GM19397 (cell line): ENCODE results near the gene HAND2.

ENCODE experiments used
- ATAC-seq: cut with Tn5 transposase; IDR thresholded peaks from one replicate; pipeline ENCODE4 v1.9.1; 2021; ENCODE audit warnings: mild to moderate bottlenecking, moderate library complexity; ENCODE audit not compliant: unreplicated experiment

Gene HAND2

DNA sequence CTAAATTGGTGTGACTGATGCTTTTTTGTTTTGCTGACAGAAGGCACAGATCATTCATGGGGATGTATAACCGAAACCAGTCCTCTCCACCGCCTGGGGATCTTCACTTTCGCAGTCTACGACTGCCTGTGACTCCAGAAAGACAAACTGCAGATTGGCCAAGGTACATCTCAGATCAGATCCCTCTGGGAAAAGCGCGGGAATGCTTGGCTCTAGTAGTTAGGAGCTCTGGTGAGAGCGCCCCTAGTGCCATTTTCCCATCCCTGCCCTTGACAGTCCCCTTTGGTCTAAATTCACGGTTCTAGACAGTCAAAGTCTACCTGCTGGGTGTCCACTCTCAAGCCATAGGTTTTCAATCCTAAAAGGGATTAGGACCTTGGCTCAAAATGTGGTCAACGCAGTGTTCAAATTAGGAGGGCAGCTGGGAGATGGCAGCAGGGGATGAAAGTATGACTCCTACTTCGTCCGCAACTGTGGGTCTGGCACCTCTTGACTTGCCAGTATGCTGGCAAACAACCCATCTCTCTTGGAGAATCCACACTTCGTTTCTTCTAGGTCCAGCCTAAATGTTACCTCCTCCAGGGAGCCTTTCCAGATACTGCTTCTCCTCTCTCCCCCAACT, 6.9 kb upstream of the HAND2 start:
- ATAC-seq, result no peak

DNA sequence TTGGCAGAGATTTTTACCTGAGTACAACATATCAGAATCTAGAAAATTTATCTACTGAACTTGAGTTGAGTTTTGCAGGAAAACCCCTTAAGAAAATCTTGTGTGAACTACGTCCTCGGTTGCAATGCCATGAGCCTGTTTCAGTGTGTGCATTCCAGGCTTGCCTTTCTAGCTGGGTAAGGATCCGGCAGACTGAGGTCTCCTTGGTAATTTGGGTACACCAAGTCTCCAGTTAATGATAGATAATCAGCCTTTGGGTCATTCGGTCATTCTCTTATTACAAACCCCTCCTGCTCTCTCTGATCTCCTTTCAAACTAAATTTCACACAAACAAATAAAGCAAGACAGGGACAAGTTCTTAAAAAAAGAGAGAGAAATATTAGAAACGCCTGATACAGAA, 5.9 kb upstream of the HAND2 start:
- ATAC-seq, result no peak

DNA sequence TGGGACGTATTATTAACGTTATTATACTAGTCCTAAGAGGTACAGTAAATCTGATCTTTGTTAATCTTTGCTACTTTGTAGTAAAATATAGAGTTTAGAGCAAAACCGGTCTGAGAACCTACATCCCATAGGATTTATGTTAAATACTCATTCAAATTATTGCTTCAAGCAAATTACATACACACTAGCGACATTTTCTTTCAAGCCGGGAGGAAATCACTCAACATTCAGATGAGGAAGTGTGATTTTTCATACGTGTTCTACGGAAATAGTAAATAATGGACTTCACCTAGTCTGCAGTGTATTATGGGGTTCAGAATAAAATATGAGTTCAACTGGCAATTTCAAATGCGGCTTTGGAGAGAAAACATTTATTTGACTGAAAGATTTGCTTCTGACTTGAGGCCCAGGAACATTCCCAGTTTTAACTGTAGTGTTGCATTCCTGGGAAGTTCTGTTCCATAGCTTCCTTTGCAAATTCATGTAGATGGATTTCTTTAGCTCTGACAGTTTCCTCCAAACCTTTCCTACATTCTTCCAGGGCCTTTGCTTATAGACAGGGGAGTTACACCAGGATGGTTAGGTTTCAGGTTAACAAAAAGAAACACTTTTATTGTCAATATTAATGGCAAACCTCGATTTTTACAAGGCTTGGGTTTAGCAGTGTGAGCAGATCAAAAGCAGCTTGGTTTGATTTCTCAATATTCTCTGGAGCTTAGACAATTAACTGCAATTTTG, 5.3 kb upstream of the HAND2 start:
- no peak for ATAC-seq

DNA sequence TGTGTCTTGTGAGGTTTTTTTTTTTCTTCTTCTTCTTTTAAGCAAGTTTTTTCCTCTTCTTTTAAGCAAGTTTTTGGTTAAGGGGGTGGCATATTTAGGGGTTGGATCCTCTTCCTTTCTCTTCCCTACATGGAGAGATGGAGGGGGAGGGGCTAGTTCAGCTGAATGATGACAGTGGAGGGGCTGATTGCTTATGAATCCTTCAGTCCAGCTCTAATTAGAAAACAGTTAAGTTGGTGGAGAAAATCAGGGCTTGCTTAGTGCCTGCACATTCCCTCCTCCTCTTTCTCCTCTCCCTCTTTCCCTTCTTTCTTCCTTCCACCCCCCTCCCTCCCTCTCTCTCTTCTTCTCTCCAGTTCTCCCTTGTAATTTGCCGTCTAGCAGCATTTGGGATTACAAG, 4.4 kb upstream of the HAND2 start:
- ATAC-seq, result no peak

DNA sequence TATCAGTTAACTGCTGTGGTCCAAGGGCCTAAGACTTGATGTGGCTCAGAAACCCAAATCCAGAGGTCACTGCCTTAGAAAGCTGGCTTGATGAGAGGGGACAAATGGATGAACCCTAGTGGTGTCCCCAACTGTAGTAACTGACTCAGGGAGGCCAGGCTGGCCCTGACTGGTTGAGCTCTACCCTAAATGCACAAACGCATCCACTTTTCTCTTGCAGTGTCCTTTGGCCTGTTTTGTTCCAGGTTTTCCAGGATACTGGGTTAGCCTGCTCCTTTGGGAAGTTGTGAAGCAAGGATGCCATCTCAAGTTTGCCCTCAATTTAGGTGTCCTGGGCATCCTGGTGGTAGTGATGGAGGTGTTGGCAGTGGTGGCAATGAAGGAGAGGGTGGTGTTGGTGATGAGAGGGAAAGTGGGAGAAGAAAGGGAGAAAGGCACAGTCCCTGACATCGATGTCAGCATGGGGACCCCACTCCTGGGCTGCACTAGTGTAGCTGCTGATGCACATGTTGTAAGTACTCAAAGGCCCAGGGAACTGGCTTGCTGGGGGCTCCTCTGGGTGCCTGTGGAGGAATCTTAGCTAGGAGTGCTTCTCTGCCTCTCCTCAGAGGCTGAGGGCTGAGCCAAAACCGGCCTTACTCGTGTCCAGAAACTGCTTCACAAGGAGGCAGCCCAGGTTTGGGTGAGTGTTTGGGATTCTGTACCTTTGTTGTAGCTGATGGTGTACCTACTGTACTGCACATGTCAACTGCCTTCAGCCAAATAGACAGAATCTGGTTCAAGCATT, 2.9 kb upstream of the HAND2 start:
- ATAC-seq, result no peak

GRCh38 chr4:173531086-173531965, 1.3 kb upstream of the HAND2 start:
- ATAC-seq, result no peak

DNA sequence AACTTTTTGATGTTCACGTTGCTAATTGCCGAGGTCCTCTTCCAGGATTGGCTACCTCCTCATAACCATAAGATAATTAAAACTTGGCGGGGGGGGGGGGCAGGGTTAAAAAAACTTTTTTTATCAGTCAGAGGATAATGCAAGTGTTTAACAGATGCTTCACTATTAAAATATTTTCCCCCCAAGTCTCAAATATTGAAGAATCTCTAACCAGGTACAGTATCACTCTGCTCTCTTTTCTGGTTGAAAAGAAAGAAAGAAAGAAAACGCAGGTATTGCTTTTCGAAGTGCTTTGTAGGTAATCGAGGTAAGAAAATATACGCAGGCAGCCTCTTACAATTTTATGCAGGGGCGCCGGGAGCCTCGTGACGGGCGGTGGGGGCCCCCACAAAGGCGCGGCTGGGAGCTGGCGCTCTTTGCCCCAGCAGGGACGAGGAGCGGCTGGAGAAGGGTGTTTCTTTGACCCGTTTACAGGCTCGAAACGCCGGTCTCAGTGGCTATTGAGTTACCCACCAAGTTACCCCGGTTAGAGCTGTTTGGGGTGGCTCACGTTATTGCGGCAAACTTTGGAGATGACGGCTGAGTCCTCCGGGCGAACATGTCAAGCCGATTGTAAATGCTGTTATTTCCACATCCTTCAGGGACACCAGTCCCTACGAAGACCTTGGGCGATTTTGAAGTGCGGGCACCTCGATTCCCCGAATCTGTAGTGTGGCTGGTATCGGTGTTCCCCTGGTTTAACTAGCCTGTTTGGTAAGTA, 477 bp upstream of the HAND2 start:
- ATAC-seq, result no peak

GRCh38 chr4:173528378-173529321, 1.4 kb downstream of the HAND2 start:
- no peak for ATAC-seq

- no peak for ATAC-seq
Observed at GRCh38 chr4:173527103-173527891, 2.7 kb downstream of the HAND2 start.

DNA sequence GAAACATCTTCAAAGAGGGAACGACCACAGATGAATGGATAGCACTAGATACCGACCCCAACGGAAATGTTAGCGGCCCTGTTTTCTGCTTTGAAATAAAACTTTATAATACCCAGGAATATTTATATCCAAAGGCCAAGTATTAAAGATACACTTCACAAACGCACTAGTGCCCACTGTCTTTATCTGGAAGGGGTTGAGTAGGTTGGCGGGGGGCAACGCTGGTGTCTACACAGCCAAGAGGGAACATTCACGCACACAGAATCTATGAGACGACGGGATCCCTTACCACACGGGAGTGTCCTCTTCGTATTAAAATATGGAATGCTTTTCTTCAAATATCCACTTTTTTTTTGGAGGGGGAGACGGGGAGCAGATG, 3.3 kb downstream of the HAND2 start:
- no peak for ATAC-seq

DNA sequence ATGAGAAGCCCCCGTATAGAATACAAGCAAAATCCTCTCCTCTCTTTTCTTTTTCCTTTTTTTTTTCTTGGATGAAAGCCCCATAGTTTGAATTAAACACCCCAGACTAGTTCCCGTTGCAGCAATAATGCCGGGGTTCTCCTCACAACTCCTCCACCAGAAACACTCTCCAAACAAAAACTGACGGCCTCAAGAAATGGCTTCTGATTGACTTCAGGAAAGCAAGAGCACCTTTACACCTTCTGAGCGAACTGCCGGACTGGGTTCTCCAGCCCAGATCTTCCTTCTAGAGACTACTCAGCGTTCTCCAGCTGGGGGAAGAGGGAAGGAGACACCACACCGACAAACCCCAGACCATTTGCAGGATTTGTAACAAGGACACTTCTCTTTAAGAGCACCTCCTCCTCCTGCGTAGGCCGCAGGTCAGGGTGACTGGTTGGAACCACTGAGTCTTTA, 4.0 kb downstream of the HAND2 start:
- ATAC-seq, result no peak

DNA sequence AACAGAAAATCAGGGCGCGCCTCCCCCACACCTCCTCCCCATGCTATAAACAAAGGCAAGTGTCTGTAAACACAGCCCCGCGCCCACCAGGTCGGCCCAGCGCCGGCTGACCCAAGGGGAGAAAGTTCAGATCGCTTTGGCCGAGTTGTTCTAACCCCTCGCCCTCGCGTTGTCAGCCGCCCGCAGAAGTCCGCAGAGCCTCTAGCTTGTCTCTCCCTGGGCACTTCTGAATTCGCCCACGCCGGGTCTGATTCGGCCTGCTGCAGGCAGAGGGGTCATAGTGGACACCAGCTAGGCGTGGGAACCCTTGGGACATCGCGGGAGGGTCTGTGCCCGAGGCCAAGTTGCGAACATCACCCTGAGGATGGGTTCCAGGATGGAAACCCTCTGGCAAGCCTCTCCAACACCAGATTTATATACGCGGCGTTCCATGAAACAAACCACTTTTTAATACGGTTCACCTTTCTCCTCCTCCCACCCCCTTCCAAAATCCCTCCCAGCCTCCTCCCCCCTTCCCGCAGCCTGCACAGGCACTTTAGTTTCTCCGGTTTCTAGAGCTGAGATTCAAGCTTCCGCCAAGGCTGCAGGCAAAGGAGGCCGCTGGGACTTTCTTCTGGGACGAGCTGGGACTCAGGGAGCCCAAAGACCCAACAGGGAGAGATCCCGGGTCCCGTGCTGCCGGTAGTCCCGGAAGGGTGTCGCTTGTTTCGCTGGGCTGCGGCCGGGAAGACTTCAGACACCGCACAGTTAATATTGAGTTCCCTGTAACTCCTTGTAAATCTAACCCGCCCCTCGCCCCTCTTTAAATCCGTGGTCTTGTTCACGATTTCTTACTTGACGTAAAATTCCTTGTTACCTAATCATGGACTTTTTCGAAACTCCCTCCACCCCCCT, 4.7 kb downstream of the HAND2 start:
- ATAC-seq, result no peak

GRCh38 chr4:173524218-173525117, 5.6 kb downstream of the HAND2 start:
- ATAC-seq, result no peak

- no peak for ATAC-seq
Observed at GRCh38 chr4:173522951-173523395, 7.1 kb downstream of the HAND2 start.

DNA sequence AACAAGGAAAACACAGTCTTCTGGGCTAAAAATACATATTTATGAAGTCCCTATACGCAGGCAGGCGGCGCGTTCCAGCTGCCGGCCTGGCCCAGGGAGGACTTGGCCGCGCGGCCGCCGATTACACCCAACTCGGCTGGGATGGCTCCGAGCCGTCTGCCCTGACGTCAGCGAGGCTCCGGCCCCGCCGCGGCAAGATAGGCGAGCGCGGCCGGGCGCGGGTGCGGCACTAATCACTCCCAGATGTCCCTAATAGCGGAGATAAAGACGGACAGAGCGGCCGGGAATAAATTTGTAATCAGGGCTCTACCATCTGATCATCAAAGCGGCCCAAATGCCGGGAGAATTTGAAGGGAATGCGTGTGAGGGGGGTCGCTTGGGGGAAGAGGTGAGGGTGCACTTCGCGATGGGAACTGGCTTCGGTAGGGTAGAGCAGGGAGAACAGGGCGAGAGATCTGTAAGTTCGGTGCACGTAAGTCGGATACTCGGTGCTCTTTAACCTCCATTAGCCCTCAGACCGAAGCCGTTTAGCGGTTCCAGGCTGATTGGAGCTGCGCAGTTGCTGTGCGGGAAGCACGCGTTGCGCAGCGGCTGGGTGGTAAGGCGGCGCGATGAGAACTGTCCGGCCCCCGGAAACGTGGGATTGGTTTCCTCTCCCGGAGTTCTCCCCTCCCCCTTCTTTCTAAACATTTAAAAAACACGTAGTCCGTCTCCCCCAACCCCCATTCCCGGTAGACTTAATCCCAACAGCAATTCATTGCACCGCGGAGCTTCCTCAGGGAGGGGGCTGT, 7.7 kb downstream of the HAND2 start:
- no peak for ATAC-seq
